ENCODE measurements around the gene CNKSR3. TPM values are rescaled to one million over a fixed set of nuclear protein-coding genes. Genes with fewer than 3 reads are reported as not detected.
A peak's percentile ranks its signal among the peaks of the same experiment; 100 is the strongest.

The CNKSR3 gene
- total RNA-seq: 0.20 TPM in 1 of 2 replicates, not detected in the other

DNA sequence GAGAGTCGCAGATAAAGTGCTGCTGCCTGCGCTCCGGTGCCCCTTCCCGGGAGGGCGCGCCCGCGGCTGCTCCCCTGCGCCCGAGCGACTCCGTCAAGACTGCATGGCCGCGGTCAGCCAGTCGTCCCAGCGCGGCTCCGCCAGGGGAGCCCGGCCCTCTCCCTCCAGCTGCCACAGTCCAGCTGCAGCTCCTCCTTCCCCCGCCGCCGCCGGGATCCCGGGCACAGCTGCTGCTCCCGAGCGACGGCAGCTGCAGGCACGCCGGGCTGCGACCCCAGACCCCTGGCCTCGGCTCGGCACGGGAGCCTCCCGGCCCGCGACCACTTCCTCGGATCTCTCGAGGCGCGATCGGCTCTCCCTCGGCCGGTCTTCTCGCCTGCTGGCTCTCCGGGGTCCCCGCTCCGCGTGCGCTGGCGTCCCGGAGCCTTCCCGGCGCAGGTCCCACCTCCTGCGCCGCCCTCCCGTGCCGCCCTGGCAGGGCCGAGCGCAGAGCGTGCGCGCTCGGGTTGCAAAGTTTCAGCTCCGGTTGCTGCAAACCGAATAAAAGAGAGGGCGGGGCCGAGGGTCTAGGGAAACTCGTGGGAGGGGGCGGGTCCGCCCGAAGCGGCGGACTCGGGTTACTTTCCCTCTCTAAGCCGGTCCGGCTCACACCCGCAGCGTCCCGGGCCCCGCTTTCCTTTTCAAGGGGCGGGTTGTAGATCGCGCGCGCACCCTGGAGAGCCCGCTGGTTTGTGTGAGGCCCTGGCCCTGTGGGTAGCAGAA, at the start of gene CNKSR3:
TSS of gene CNKSR3 (minus strand) at position 542 of the 762 bp plus-strand sequence. CDS start 571 bp downstream, outside the sequence.
- ATAC-seq (ENCODE audit: low read depth) (no peak), DNase-seq (no peak)
- POLR2A ChIA-PET: interaction anchor here (0.7 kb wide), 1 partner anchor 810 kb away, joined by 3 read pairs; no protein-coding TSS in a partner anchor
- Mint-ChIP-seq H3K9me3 (no peaks in the 10 kb centered on the region), H3K4me1 (peaks cover 6% of the 10 kb centered on the region), H3K27me3 (peaks cover 44% of the 10 kb centered on the region), H3K27ac (no peak within 1 kb of the TSS), H3K4me3 (peak within 1 kb of the TSS; percentile 64), H3K36me3 (ENCODE audit: low read depth) (no peaks in the 10 kb centered on the region)
- intact Hi-C loops (cut with micrococcal nuclease): no loop called here
- TF ChIP-seq, protein P1, sequence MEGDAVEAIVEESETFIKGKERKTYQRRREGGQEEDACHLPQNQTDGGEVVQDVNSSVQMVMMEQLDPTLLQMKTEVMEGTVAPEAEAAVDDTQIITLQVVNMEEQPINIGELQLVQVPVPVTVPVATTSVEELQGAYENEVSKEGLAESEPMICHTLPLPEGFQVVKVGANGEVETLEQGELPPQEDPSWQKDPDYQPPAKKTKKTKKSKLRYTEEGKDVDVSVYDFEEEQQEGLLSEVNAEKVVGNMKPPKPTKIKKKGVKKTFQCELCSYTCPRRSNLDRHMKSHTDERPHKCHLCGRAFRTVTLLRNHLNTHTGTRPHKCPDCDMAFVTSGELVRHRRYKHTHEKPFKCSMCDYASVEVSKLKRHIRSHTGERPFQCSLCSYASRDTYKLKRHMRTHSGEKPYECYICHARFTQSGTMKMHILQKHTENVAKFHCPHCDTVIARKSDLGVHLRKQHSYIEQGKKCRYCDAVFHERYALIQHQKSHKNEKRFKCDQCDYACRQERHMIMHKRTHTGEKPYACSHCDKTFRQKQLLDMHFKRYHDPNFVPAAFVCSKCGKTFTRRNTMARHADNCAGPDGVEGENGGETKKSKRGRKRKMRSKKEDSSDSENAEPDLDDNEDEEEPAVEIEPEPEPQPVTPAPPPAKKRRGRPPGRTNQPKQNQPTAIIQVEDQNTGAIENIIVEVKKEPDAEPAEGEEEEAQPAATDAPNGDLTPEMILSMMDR (IDR thresholded peaks at IDR 0.05): no peak
- CTCF ChIA-PET: no interaction called here

DNA sequence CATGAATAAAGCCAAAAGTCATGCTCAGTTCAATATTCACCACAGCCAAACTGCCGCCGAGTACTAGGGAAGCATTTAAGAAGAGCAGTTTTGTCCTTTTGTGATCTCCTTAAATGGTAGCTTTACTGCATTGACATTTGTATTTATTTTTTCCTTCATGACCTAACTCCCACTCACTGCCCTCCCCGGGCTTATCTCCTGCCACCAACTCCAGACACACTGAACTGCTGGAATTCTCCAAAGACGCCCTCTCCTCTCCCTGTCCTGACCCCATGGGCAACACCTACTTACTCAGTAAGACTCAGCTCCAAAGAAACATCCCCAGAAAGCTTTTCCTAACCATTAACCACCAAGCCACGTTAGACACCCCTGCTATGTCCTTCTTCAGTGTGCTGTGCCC, 48.5 kb upstream of the CNKSR3 start:
- no peak for ATAC-seq (ENCODE audit: low read depth)
- Mint-ChIP-seq H3K27me3 (peaks cover 11% of the 10 kb centered on the region), H3K27ac (no peak overlapping the region), H3K4me3 (no peak overlapping the region), H3K36me3 (ENCODE audit: low read depth) (no peaks in the 10 kb centered on the region), H3K4me1 (no peaks in the 10 kb centered on the region), H3K9me3 (no peaks in the 10 kb centered on the region)
- no peak for DNase-seq
- ChIA-PET CTCF (no interaction called here), POLR2A (no interaction called here)
- intact Hi-C loops (cut with micrococcal nuclease): no loop called here
- TF ChIP-seq, protein P1 (IDR thresholded peaks at IDR 0.05): no peak

DNA sequence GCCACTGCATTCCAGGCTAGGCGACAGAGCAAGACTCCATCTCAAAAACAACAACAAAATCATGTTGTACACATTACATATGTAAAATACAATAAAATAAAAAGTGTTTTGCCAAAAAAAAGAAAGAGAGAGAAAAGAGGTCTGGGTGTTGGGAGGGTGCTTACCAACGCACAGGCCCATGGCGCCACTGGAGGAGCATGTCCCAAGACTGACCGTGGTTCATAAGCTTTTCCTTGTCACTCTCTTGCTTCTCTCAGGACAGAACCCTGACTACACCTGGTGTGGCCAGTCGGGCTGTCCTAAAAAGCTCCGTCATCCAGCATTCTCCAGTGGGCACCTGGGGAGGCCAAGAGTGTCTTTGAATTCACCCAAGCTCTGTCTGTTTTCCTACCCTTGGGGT, 48.0 kb upstream of the CNKSR3 start:
- no peaks in the 10 kb centered on the region for H3K9me3 Mint-ChIP-seq
- no peaks in the 10 kb centered on the region for H3K4me1 Mint-ChIP-seq
- H3K27ac Mint-ChIP-seq: no peak overlapping the region
- ATAC-seq (ENCODE audit: low read depth): no peak
- DNase-seq: no peak
- ChIA-PET CTCF (no interaction called here), POLR2A (no interaction called here)
- no peak overlapping the region for H3K4me3 Mint-ChIP-seq
- TF ChIP-seq, protein P1 (IDR thresholded peaks at IDR 0.05): no peak
- intact Hi-C loops (cut with micrococcal nuclease): no loop called here
- H3K36me3 Mint-ChIP-seq (ENCODE audit: low read depth): no peaks in the 10 kb centered on the region
- H3K27me3 Mint-ChIP-seq: peaks cover 11% of the 10 kb centered on the region

DNA sequence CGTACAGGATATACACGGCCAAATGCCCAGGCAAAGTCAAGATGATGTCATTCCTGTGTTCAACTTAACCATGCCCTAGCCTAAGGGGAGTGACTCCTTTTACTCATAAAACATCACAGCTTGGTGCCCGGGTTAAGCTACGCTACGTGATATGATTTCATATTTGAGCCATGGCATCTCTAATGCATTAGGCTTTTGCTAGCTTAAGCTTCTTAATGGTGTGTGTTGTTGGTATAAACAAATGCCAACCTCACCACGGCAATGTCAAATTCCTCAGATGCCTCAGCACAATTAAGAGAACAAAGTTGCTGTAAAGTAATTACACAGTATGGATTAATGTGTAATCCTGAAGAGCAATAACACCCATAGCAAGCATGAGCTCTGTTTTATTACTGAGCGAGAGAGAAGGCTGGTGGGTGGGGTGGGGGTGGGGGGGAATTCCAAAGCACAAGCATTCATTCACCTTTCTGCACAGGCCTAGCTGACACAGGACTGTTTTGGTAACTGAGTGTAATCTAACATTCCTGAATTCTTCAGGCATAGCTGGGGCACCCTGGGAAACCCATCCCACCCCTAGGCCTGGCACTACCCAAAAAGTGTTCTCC, 44.7 kb upstream of the CNKSR3 start:
- no peaks in the 10 kb centered on the region for H3K9me3 Mint-ChIP-seq
- DNase-seq (no peak), ATAC-seq (ENCODE audit: low read depth) (no peak)
- intact Hi-C loops (cut with micrococcal nuclease): no loop called here
- H3K4me1 Mint-ChIP-seq: no peaks in the 10 kb centered on the region
- H3K36me3 Mint-ChIP-seq (ENCODE audit: low read depth): no peaks in the 10 kb centered on the region
- ChIA-PET POLR2A (no interaction called here), CTCF (no interaction called here)
- TF ChIP-seq, protein P1 (IDR thresholded peaks at IDR 0.05): no peak
- H3K27ac Mint-ChIP-seq: no peak overlapping the region
- peaks cover 9% of the 10 kb centered on the region for H3K27me3 Mint-ChIP-seq
- no peak overlapping the region for H3K4me3 Mint-ChIP-seq

DNA sequence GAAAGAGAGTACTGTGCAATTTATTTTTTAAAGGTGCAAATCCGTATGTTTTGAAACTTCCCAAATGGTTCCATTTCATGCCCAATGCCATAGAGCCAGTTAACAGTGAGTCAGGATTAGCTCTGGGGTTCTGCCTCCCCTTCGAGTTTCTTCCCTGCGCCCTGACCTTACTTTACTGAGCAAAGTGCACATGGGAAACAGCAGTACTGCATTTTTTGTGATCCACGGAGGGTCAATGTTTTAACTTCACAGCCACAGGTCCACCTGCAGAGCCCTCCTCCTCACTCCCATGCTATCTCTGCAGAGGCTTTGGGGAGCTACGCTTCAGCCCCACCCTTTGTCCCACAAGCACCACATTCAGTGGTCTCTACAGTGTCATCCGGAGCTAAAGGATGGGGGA, 44.0 kb upstream of the CNKSR3 start:
- Mint-ChIP-seq H3K4me1 (no peaks in the 10 kb centered on the region), H3K9me3 (no peaks in the 10 kb centered on the region), H3K27me3 (peaks cover 9% of the 10 kb centered on the region), H3K27ac (no peak overlapping the region), H3K4me3 (no peak overlapping the region), H3K36me3 (ENCODE audit: low read depth) (no peaks in the 10 kb centered on the region)
- DNase-seq (no peak), ATAC-seq (ENCODE audit: low read depth) (no peak)
- ChIA-PET CTCF (no interaction called here), POLR2A (no interaction called here)
- TF ChIP-seq, protein P1 (IDR thresholded peaks at IDR 0.05): no peak
- intact Hi-C loops (cut with micrococcal nuclease): no loop called here
